Measurements from ENCODE around the gene ZBTB32. TPM values are rescaled to one million over a fixed set of nuclear protein-coding genes. Genes with fewer than 3 reads are reported as not detected.

The ZBTB32 gene
- total RNA-seq, 1 donor from 2014 or later, result not detected

DNA sequence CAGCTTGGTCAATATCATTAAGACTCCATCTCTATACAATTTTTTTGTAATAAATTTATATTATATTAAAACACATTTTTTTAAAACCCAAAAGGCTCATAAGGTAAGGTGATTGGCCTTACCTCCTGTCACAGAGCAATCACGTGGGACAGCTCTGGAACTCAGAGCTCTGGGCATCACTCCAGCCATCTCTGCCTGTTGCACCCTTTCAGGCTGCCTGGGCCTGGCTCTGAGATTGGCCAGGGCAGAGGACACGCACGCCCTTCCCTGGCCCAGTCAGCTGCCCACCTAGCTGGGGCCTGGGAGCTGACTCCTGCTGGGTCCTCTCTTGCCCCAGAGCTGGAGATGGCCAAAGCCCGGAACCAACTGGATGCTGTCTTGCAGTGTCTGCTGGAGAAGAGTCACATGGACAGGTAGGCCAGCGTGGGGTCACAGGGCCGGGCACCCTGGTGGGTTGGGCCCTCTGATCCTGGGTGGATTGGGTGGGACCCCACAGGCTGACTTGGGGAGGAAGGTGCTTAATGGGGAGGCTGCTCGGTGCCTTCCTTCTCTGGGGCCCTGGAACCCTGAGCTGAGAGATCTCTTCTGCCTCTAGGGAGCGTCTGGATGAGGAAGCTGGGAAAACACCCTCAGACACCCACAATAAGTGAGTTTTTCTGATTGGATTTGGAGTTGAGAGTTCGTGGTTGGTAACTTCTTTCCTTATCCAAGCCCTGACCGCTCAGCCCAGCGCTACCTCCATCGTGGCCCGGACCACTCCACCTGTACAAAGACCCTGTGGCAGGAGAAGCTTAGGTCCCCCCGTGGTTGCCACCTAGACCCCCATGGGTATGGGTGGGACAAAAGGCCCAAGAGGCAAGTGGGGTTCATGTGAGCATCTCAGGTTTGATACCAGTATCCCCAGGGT is 47.7 kb downstream of the ZBTB32 start:
- no peak for DNase-seq (ENCODE audit: low spot score)

DNA sequence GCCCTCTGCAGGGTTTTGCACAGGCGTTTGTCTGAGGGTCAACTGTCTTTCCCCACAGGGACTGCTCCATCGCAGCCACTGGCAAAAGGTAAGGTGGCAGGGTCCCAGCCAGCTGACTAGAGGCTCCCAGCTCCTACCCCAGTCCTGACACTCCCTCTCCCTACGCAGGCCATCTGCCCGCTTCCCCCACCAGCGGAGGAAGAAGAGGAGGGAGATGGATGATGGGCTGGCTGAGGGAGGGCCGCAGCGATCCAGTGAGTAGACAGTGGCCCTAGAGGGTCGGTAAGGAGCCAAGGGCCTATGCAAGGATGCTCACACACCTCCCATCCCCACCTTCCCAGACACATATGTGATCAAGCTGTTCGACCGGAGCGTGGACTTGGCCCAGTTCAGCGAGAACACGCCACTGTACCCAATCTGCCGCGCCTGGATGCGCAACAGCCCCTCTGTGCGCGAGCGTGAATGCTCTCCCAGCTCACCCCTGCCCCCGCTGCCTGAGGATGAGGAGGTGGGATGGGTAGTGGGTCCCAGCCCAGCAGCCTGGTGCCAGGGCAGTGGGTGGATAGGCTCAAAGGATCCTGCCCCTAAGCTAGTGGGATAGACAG is 48.5 kb downstream of the ZBTB32 start:
- DNase-seq (ENCODE audit: low spot score), result no peak

DNA sequence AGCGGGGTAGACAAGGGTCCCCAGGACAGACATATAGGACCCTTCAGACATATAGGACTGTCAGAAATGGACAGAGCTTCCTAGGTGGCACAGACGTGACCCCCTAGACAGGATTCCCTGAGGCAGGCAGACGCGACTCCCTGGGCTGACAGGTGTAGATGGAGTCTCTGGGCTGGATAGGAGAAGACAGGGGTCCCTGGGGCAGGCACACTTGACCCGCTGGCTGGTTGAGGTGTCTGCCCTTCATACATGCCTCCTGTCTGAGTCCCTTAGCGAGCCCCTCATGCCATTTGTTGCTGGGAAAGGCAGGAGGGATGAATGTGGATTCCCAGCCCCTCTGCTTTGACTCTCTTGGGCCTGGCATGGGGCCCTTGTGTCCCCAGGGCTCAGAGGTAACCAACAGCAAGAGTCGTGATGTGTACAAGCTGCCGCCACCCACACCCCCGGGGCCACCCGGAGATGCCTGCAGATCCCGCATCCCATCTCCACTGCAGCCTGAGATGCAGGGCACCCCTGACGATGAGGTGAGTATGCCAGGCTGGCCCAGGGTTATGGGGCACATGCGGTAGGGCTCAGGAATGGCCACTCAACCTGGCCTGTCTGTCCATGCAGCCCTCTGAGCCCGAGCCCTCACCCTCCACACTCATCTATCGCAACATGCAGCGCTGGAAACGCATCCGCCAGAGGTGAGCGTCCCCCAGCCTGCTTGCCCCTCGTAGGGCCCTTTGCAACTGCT is 49.4 kb downstream of the ZBTB32 start:
- DNase-seq (ENCODE audit: low spot score), result no peak

DNA sequence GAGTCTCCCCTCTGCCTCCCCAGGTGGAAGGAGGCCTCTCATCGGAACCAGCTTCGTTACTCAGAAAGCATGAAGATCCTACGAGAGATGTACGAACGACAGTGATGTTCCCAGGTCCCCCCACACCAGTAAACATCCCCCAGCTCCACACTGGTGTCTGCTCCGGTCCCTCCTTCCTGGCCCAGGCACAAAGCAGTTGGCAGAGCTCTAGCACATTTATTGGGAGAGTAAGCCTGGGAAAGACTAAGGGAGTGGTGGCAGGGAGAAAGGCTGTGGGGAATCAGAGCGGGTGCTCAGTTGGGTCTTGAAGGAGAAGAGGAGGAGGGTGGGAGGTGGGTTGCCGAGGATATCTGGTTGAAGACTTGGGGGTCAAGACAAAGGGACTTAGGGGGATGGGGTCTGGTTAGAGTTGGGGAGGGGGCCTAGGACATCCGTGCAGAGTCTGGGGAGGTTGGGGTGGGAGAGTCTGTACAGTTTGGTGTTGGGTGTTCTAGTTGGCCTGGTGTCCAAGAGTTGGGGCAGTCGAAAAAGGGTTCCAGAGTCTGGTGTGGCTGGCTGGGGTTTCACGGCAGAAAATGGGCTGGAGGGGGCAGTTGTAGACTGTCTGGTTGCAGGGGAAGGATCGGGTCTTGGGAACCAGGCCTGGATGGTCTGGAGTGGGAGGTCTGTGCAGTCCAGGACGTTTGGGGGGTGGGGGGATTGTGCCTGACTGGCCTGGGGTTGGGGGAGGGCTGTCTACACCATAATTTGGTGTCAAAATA is 50.2 kb downstream of the ZBTB32 start:
- DNase-seq (ENCODE audit: low spot score), result peak; percentile 41

DNA sequence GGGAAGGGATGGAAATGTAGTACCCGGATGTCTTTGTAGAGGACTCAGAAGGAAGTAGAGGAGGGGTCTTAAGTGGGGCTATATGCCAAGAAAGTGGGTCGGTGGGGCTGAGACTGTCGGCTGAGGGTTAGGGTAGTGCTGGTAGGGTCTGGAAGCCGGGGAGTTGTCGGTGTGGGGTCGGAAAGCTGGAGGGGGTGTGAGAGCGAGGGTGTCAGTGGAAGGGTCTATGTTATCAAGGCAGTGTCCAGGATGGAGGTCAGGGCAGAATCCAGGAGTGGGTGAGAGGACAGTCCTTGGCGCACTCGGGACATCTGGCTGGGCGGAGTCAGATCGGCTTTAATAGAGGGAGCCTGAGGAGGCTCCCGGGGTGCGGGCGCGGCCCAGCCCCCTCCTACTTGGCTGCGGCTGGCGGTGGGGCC is 50.8 kb downstream of the ZBTB32 start:
- DNase-seq (ENCODE audit: low spot score), result no peak

DNA sequence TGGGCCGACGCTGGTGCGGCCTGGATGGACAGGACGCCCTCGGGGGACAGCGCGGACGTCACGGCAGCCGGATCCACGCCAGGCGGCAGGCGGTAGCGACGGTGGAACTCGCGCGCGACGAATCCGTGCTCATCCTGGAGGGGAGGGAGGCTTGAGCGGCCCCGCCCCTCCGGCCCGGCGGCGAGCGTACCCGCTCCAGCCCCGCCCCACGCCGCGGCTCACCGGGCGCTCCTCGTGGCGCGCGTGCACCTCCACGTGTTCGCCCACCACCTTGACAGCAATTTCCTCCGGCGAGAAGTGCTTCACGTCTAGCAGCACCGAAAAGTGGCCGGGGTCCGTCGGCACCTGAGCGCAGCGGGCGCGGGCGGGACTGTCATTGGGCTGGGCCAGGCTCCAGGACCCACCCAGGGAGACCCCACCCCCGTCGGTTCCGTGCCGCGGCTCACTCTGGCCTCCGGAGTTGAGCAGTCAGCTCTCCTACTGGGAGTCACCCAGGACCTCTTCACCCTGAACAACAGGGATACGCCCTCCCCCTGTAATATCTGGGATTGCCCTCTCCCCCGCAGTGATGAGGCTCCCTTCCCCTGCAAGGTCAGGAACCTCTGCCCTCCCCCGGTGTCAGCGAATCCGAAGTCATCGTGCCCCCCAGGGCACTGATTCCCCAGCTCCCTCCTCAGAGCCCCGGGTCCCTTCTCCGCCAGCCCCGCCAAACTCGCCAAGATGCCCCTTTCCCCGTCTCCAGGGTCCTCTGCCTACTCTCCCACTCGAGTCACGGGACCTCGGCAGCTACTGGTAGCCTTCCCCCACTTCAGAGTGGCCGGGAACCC is 51.4 kb downstream of the ZBTB32 start:
- peak; percentile 81 for DNase-seq (ENCODE audit: low spot score)

DNA sequence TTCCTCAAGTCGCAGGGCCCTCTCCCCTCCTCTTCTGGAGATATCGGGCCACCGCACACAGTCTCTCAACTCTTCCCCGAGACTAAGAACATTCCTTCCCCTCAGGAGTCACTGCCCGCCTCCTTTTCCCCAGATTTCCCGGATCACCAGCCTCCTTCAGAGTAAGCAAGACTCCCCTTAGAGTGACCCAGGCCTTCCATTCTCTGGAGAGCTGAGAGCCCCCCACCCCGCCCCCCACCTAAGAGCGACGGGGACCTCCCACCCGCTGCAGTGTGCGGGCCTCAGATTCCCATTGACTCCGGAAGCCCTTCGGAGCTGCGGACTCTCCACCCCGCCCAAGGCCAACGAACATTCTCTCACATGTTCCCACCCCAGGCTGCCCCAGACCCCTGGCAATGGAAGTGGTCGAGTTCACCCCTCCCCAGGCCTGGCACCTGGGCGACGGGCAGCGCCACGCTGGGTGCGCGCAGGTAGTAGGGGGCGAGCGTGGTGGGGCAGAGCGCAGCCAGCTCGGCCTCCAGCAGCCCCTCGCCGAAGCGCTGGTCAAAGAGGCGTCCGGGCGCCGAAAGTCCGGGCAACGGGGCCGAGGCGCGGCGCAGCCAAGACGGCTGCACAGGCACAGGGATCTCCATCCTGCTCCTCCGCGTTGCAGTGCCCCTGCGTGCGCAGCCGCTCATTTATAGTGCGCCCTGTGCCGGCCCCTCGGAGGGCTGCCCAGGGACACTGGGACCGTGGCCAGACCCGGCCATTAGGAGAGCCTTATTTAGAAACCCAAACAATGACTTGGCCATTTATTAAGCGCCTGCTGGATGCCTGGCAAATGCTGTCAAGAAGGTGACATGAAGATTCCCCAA is 52.2 kb downstream of the ZBTB32 start, which contains the start of gene HSPB6:
Gene HSPB6 (minus strand): TSS at position 653 of the 854 bp plus-strand sequence. CDS start 21 bp downstream, at position 632.
- peak; percentile 50 for DNase-seq (ENCODE audit: low spot score)

DNA sequence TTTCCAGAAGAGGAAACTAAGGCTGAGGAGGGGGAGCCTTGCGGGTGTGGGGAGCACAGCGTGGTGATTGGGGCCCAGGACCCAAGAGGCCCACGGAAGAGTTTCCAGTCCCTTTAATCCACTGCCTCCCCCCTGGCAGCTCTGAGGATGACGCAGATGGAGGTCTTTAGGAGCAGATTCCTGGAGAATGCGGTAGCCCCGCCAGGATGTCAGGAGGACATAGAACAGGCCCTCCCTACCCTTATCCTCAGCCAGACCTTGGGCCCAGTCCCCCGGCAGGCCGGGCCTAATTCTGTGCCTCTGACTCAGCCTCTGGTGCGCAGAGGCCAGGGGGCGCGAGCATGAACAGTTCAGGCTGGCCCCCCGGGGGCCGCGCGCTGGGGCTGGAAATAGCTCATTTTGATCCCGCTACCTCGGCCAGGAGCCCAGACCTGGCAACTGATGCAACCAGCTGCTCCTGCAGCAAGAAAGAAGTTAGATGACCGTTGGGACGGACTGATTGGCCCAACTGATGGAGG is 52.9 kb downstream of the ZBTB32 start:
- DNase-seq (ENCODE audit: low spot score), result peak; percentile 99

DNA sequence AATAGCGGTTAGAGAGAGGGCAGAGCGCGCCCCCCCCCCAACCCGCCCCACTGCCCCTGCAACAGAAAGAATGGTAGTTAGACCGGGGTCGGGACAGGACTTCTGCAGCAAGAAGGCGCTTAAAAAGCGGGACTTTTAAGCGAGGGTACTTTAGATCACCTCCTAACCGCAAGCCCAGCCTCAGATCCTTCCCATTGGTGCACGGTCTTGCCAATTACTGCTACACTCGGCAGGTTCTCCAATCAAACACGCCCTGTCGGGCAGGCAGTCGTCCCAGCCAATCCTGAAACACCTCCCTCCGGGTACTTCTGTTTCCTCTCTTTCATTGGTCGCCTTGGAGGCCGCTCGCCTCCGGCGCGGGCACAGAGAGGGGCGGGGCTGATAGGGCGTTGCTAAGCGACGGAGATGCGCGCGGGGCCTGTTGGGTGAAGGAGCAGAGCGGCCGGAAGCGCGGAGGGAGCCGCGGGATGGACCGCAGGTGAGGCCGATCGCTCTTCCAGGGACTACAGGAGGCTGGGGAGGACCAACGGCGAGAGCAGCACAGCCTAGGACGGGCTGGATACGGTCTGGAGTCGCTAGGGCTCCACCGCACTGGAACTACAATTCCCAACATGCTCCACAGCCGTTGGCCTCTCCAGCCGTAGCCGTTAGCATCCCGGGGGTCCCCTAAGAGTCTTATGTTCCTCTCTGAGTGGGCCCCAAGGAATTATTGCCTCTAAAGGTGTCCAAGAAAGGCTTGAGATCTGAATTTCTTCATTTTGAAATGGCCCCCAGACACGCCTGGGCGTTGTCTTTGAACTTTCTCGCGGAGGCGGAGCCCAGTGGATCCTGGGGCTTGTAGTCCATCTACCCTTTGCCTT is 53.6 kb downstream of the ZBTB32 start, which contains the start of gene PROSER3:
Gene PROSER3 (plus strand): TSS at position 428 of the 860 bp plus-strand sequence. CDS start 40 bp downstream, at position 468.
- peak; percentile 100 for DNase-seq (ENCODE audit: low spot score)

DNA sequence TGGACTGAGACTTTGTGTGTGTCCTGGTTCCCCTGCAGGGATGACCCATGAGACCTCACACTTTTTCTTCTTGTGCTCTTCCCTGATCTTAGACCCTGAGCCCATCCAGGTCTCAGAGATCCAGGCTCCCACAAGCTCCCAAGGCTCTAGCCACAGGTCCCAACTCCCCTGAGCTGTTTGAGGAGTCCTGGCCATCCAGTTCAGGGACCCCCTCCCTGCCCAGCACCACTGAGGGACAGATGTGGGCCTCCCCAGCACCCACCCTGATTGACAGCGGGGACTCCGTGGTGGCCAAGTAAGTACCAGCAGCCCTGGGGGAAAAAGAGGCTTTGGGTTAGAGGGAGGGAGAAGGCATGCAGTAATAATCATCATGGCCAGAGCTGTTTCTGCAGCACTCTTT is 55.3 kb downstream of the ZBTB32 start:
- no peak for DNase-seq (ENCODE audit: low spot score)

DNA sequence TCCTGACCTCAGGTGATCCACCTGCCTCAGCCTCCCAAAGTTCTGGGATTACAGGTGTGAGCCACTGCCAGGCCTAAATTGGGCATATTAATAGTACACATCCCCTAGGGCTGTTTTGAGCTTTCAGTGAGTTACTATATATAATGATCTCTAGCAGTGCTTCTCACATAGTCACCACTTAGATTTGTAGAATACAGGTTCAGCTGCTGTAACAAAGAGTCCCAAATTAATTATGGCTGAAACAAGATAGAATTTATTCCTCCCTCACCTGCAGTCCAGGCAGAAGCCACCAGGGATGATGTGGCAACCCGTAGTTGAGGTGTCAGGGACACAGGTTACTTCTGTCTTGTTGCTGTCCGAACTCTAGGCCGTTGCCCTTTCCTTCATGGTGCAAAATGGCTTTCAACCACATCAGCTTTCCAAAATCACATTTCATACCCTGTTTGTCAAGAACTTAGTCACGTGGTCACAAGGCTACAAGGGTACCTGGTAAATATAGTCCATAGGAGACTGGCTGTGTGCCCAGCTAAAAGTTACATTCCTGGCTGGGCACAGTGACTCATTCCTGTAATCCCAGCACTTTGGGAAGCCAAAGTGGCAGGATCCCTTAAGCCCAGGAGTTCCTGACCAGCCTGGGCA is 56.5 kb downstream of the ZBTB32 start:
- DNase-seq (ENCODE audit: low spot score), result no peak

DNA sequence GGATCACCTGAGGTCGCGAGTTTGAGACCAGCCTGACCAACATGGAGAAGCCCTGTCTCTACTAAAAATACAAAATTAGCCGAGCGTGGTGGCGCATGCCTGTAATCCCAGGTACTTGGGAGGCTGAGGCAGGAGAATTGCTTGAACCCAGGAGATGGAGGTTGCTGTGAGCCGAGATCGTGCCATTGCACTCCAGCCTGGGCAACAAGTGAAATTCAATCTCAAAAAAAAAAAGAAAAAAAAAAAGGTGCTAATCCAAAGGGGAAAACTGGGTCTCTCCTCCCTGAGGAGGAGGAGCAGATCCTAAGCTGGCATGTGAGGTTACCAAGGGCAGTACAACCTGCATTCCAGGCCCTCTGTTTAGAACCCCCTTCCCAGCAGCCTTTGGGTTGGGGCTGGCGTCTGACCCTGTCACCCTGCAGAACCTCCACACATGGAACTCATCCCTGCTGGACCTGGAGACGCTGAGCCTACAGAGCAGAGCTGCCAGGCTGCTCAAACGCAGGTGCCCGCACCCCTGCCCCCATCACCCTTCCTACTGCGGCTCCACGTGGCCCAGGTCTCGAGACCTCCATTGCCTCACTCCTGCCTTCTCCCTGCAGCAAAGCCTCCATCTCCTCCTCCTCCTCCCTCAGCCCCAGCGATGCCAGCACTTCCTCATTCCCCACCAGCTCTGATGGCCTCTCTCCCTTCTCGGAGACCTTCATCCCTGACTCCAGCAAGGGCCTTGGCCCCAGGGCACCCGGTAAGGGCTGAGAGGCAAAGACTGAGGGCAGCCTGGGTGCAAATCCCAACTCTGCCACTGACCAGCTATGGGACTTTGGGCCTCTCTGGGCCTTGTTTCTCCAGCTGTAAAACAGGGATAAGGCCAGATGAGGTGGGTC is 60.3 kb downstream of the ZBTB32 start:
- no peak for DNase-seq (ENCODE audit: low spot score)

Measured in umbilical cord (tissue), 2 donors.